Breast epithelium (tissue), 4 donors: Measurements from ENCODE around the gene CSTB. TPM values are rescaled to one million over a fixed set of nuclear protein-coding genes. Genes with fewer than 3 reads are reported as not detected.

Source experiments
- DNase-seq, 2 donors: peaks; one replicate each; pipeline ENCODE4 v3.0.0-alpha.2; 2019; ENCODE audit warnings: low spot score in 2 of 2
- H3K27ac ChIP-seq, 2 donors: fragments of 200-600 bp; sonication (generic) in 1 of 2; one replicate each; pipeline ENCODE4 v1.5.1; 2016 to 2019; ENCODE audit warnings: mild to moderate bottlenecking in 1 of 2
- H3K27me3 ChIP-seq, 2 donors: fragments of 200-600 bp; sonication (generic) in 1 of 2; one replicate each; pipeline versions ENCODE4 v1.5.1 to v1.6.0; 2017 to 2019; ENCODE audit warnings: control low read depth in 1 of 2, mild to moderate bottlenecking in 1 of 2
- H3K36me3 ChIP-seq: fragments of 200-600 bp; one replicate; pipeline ENCODE4 v1.5.1; 2019
- H3K4me1 ChIP-seq, 2 donors: fragments of 200-600 bp; sonication (generic); one replicate each; pipeline ENCODE4 v1.5.1; 2016 to 2019; ENCODE audit warnings: control low read depth in 1 of 2
- H3K4me3 ChIP-seq, 3 donors: fragments of 200-600 bp; sonication (generic); 1 replicate in 2 of 3; 2 replicates in 1 of 3; pipeline ENCODE4 v1.5.1; 2016 to 2019; ENCODE audit warnings: mild to moderate bottlenecking in 3 of 3, moderate library complexity in 2 of 3
- H3K9me3 ChIP-seq, 2 donors: fragments of 200-600 bp; sonication (generic) in 1 of 2; one replicate each; pipeline ENCODE4 v1.5.1; 2016 to 2019; ENCODE audit warnings: control low read depth in 1 of 2
- POLR2A ChIP-seq: fragments of 450-650 bp; IDR thresholded peaks from one replicate; pipeline ENCODE4 v1.6.1; 2016; ENCODE audit warnings: antibody characterized with exemption, mild to moderate bottlenecking, moderate library complexity
- POLR2AphosphoS5 ChIP-seq, 3 donors: sonication (generic); formaldehyde crosslinking; IDR thresholded peaks; one replicate each; pipeline ENCODE4 v1.6.1; 2017; ENCODE audit warnings: antibody characterized with exemption in 3 of 3
- intact Hi-C: fragments of 100-400 bp; cut with DNase I; formaldehyde crosslinking; loops from one replicate; pipeline ENCODE4 v1.15.1; 2023; ENCODE audit warnings: low total_unique reads
- total RNA-seq, 3 donors: library from RNA; depleted of rRNA; stranded (reverse); fragments of >200 nt; gene quantifications; one replicate each; pipeline ENCODE4 v1.1.0, GENCODE V29; 2016
- TF ChIP-seq, protein P1 (sequence below), 3 donors: fragments of 450-650 bp; IDR thresholded peaks; one replicate each; pipeline ENCODE4 v1.5.1; 2016 to 2017; ENCODE audit warnings: antibody characterized with exemption in 3 of 3, mild to moderate bottlenecking in 3 of 3, moderate library complexity in 3 of 3

The CSTB gene
- total RNA-seq, 3 donors from 2014 or later = 12.1 to 16.8 (median 16.8) TPM

DNA sequence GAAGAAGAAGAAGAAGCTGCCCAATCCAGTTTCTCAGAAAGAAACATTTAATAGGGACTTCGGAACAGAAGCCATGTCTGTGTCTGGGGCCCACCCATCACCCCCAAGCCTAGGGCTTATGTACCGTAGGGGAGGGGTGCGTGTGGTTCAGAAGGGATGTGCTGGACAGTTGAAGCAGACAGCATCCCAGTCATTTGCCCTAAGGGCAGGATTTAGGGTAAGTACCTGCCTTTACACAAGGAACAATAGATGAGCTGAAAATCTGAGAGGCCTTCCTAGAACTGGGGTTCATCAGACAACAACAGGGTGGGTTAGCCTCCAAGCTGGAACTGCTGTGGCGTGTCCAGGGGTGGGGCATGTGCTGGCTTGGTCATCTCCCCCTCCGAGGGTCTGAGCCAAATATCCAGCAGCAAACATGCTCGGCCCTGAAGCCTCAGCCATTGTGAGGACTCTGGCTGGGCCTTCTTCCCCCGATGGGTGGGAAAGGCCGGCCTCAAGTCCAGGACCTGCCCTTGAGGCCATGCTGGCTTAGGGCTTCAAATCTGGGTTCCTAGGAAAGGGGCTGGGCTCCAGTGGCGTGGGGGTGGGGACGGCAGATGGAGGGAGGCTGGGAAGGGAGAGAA lies 12.1 kb downstream of the CSTB start:
- intact Hi-C loops = no loop called here
- Histone ChIP-seq H3K4me1 (no peaks in the 10 kb centered on the region), H3K4me3 (no peak overlapping the region), H3K9me3 (no peaks in the 10 kb centered on the region), H3K27ac (peak overlapping the region; percentile 54 to 66), H3K36me3 (no peaks in the 10 kb centered on the region), H3K27me3 (no peaks in the 10 kb centered on the region)
- TF ChIP-seq, protein P1, sequence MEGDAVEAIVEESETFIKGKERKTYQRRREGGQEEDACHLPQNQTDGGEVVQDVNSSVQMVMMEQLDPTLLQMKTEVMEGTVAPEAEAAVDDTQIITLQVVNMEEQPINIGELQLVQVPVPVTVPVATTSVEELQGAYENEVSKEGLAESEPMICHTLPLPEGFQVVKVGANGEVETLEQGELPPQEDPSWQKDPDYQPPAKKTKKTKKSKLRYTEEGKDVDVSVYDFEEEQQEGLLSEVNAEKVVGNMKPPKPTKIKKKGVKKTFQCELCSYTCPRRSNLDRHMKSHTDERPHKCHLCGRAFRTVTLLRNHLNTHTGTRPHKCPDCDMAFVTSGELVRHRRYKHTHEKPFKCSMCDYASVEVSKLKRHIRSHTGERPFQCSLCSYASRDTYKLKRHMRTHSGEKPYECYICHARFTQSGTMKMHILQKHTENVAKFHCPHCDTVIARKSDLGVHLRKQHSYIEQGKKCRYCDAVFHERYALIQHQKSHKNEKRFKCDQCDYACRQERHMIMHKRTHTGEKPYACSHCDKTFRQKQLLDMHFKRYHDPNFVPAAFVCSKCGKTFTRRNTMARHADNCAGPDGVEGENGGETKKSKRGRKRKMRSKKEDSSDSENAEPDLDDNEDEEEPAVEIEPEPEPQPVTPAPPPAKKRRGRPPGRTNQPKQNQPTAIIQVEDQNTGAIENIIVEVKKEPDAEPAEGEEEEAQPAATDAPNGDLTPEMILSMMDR (IDR thresholded peaks at IDR 0.05) = no peak
- TF ChIP-seq POLR2AphosphoS5 (IDR thresholded peaks at IDR 0.05) = no peak
- no peak for TF ChIP-seq POLR2A
- DNase-seq = no peak

DNA sequence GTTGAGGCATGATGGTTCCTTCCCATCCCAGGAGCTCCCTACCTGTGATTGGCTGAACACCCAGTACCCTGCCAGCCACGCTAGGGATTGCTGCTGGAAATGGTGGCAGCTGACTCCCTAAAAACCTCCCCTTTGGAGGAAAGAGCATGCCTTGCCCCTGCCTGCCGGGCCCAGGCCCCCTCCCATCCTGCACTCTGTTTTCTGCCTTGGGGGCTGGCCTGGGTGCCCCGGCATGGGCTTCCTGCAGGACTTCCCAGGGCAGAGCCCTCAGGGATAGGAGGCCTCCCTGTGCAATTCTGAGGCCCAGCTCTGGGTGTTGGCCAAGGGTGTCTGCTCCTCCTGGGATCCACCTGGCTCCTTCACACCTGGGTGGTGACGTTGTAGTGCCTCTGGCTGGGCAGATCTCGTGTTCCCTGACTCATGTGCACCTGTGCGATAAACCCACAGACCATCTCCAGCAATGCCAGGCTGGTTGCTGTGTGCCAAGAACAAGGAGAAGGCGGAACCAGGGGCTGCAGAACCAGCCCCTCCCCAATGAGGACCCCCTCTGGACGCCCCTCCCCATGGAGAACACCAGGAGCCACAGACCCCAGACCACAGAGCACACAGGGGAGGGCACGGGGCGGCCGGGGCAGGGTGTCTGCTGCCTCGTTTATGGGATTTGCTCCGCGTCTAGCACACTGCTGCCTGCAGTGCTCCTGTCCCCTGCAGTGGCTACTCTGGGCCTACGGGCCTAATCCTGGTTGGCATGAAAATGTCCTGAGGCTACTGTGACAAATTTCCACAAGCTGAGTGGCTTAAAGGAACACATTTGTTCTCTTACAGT lies 13.6 kb downstream of the CSTB start:
- intact Hi-C loops = no loop called here
- Histone ChIP-seq H3K4me3 (no peak overlapping the region), H3K36me3 (no peaks in the 10 kb centered on the region)

DNA sequence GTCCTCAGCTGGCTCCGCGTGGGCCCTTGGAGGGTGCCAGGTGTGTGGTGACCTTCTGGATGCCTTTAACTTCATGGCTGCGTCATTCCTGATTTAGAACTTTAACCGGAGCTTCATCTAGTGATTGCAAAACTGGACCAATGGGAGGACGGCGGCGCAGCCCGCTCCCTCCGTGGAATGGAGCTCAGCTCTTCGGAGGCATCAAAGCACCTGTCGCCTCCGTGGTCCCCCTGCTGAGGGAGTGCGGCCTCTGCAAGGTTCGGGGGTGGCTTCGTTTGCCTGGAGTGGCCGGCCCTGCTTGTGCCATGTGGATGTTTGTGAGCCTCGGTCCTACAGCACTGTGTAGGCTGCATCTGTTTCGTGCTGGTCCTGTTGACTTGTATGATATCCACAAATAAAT lies 14.2 kb downstream of the CSTB start:
- H3K4me3 ChIP-seq = no peak overlapping the region
- TF ChIP-seq, protein P1 (IDR thresholded peaks at IDR 0.05) = no peak
- no peak for TF ChIP-seq POLR2A
- DNase-seq = no peak
- H3K9me3 ChIP-seq = no peaks in the 10 kb centered on the region
- no peaks in the 10 kb centered on the region for H3K36me3 ChIP-seq
- intact Hi-C loops = no loop called here
- H3K27ac ChIP-seq = no peak overlapping the region
- H3K27me3 ChIP-seq = no peaks in the 10 kb centered on the region
- peaks cover 0 to 7% of the 10 kb centered on the region in 2 donors for H3K4me1 ChIP-seq

More for the DNA sequence above, 13.6 kb downstream of the CSTB start:
- Histone ChIP-seq H3K4me1 (peaks cover 0 to 1% of the 10 kb centered on the region in 2 donors), H3K27ac (no peak overlapping the region), H3K9me3 (no peaks in the 10 kb centered on the region), H3K27me3 (no peaks in the 10 kb centered on the region)
- TF ChIP-seq, protein P1 (IDR thresholded peaks at IDR 0.05) = no peak
- TF ChIP-seq POLR2AphosphoS5 (IDR thresholded peaks at IDR 0.05) (no peak), POLR2A (no peak)
- DNase-seq = no peak

DNA sequence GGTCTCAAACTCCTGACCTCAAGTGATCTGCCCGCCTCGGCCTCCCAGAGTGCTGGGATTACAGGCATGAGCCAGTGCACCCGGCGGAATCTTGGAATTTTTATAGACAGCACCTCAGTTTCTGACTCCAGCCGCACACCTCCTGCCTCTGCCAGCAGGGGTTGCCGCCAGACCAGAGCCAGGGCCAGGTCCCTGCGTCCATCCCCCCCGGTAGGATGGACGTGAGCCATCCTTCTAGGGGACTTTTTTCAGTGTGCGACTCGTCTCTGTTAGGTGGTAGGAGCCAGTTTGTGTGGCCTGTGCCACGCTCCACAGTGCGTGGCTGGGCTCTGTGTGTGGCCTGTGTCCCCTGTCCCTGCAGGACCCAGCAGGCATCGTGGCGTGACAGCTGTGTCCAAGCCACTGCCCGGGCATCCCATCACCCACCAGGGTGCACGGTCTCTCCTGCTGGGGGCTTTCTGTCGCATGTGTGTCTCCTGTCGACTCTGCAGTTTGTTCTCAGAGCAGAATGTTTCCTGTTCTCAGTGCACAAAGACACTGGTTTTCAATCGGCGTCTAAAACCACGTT lies 15.6 kb downstream of the CSTB start:
- intact Hi-C loops = no loop called here

More for the DNA sequence above, 15.6 kb downstream of the CSTB start:
- H3K27me3 ChIP-seq = no peaks in the 10 kb centered on the region
- H3K9me3 ChIP-seq = no peaks in the 10 kb centered on the region
- TF ChIP-seq POLR2A (no peak), POLR2AphosphoS5 (IDR thresholded peaks at IDR 0.05) (no peak)
- TF ChIP-seq, protein P1 (IDR thresholded peaks at IDR 0.05) = no peak
- no peak overlapping the region for H3K27ac ChIP-seq
- no peak for DNase-seq
- H3K4me1 ChIP-seq = peaks cover 0 to 12% of the 10 kb centered on the region in 2 donors
- H3K4me3 ChIP-seq = no peak overlapping the region
- H3K36me3 ChIP-seq = no peaks in the 10 kb centered on the region
